ENCODE results near the gene TBC1D9B. TPM values are rescaled to one million over a fixed set of nuclear protein-coding genes. Genes with fewer than 3 reads are reported as not detected.

Gene TBC1D9B
- total RNA-seq, 1 experiment from 2014 or later, result 70.9 TPM

GRCh38 chr5:179829732-179830435, 77.8 kb downstream of the TBC1D9B start:
- H3K27me3 Mint-ChIP-seq (ENCODE audit: low read depth), result no peaks in the 10 kb centered on the region
- no peak overlapping the region for H3K4me3 Mint-ChIP-seq
- DNase-seq (ENCODE audit: low spot score) (no peak), ATAC-seq (no peak)
- ChIA-PET CTCF (interaction anchor here (3.1 kb wide), 1 partner anchor 28 kb away, joined by 11 read pairs; no protein-coding TSS in a partner anchor), POLR2A (no interaction called here)
- H3K9me3 Mint-ChIP-seq, result 0 out of 2 replicates have a peak, but pooled peaks cover 7% of the 10 kb centered on the region
- no peak overlapping the region for H3K27ac Mint-ChIP-seq
- H3K4me1 Mint-ChIP-seq, result peaks cover 26% of the 10 kb centered on the region
- TF ChIP-seq ESRRA (CRISPR knock-in tag; IDR thresholded peaks at IDR 0.05; ENCODE audit: borderline replicate concordance), result no peak
- no peak for TF ChIP-seq STAT6 (CRISPR knock-in tag; conservative IDR thresholded peaks at IDR 0.05; ENCODE audit: low read depth)
- TF ChIP-seq ZNF671 (CRISPR knock-in tag; IDR thresholded peaks at IDR 0.05), result no peak
- TF ChIP-seq SMAD4 (CRISPR knock-in tag; IDR thresholded peaks at IDR 0.05), result no peak
- no peak for TF ChIP-seq FOXP4 (CRISPR knock-in tag; IDR thresholded peaks at IDR 0.05)
- no peak for TF ChIP-seq JAZF1 (CRISPR knock-in tag; IDR thresholded peaks at IDR 0.05)
- peaks cover 81% of the 10 kb centered on the region for H3K36me3 Mint-ChIP-seq

GRCh38 chr5:179828756-179829421, 78.8 kb downstream of the TBC1D9B start:
- POLR2A ChIA-PET, result no interaction called here
- ATAC-seq (peak; percentile 11; the same call in 1 of the 2 replicates), DNase-seq (ENCODE audit: low spot score) (no peak)
- Mint-ChIP-seq H3K27ac (peak overlapping the region; percentile 88), H3K4me3 (peak overlapping the region; percentile 26; the same call in 1 of the 2 replicates), H3K4me1 (peaks cover 26% of the 10 kb centered on the region), H3K9me3 (0 out of 2 replicates have a peak, but pooled peaks cover 7% of the 10 kb centered on the region), H3K27me3 (ENCODE audit: low read depth) (no peaks in the 10 kb centered on the region), H3K36me3 (peaks cover 89% of the 10 kb centered on the region)
- CTCF ChIA-PET, result interaction anchor here (3.1 kb wide), 1 partner anchor 27 kb away, joined by 11 read pairs; no protein-coding TSS in a partner anchor
- no peak for TF ChIP-seq OVOL2 (CRISPR knock-in tag; IDR thresholded peaks at IDR 0.05; ENCODE audit: borderline replicate concordance)
- TF ChIP-seq IRF1 (CRISPR knock-in tag; IDR thresholded peaks at IDR 0.05), result no peak
- TF ChIP-seq ZNF423 (CRISPR knock-in tag; IDR thresholded peaks at IDR 0.05), result peak; percentile 59

- Mint-ChIP-seq H3K9me3 (0 out of 2 replicates have a peak, but pooled peaks cover 4% of the 10 kb centered on the region), H3K27ac (peak overlapping the region; percentile 42), H3K4me1 (peaks cover 30% of the 10 kb centered on the region), H3K4me3 (no peak overlapping the region), H3K27me3 (ENCODE audit: low read depth) (no peaks in the 10 kb centered on the region), H3K36me3 (peaks cover 84% of the 10 kb centered on the region)
- POLR2A ChIA-PET, result interaction anchor here (0.5 kb wide), 1 partner anchor 126 kb away, joined by 5 read pairs; no protein-coding TSS in a partner anchor
- ATAC-seq, result peak; percentile 58
- CTCF ChIA-PET, result interaction anchor here (0.9 to 1.6 kb wide), 2 partner anchors 26 to 65 kb away, joined by 4 to 16 read pairs; no protein-coding TSS in a partner anchor
- DNase-seq (ENCODE audit: low spot score), result no peak
- TF ChIP-seq NR2C2 (CRISPR knock-in tag; IDR thresholded peaks at IDR 0.05) (no peak), ZMAT4 (CRISPR knock-in tag; IDR thresholded peaks at IDR 0.05) (no peak), ZNF121 (CRISPR knock-in tag; IDR thresholded peaks at IDR 0.05) (no peak), NR3C1 (CRISPR knock-in tag; conservative IDR thresholded peaks at IDR 0.05; ENCODE audit: low read depth) (no peak), ERG (CRISPR knock-in tag; IDR thresholded peaks at IDR 0.05) (no peak), ZNF281 (CRISPR knock-in tag; IDR thresholded peaks at IDR 0.05) (no peak), EMX1 (CRISPR knock-in tag; IDR thresholded peaks at IDR 0.05) (no peak), ATF2 (CRISPR knock-in tag; IDR thresholded peaks at IDR 0.05; ENCODE audit: borderline replicate concordance, low read depth) (no peak)
These were observed 80.0 kb downstream of the TBC1D9B start for GRCh38 chr5:179827680-179828079.
